Endothelial cell of umbilical vein (primary cell): ENCODE results near the gene SYT2. TPM values are rescaled to one million over a fixed set of nuclear protein-coding genes. Genes with fewer than 3 reads are reported as not detected.

Experiments used
- BruUV-seq: library from RNA; stranded (reverse); fragments of 400-500 nt; replicated peaks from 2 replicates; lab custom pipeline; 2021; lab: Mats Ljungman, UMichigan
- CTCF ChIA-PET: fragments of 300-600, 350-600 bp; sonication (Branson Sonifier 250); formaldehyde crosslinking; loops from one replicate; lab custom pipeline; 2021; ENCODE audit warnings: antibody characterized with exemption, inconsistent platforms; lab: Charles Lee
- POLR2A ChIA-PET: fragments of 300-600, 350-600 bp; sonication (Branson Sonifier 250); formaldehyde crosslinking; loops from one replicate; lab custom pipeline; 2021; ENCODE audit warnings: antibody characterized with exemption, inconsistent platforms; lab: Charles Lee
- DNase-seq: peaks from one replicate; pipeline ENCODE4 v3.0.0-alpha.2; 2011; ENCODE audit warnings: low read depth, low spot score
- FAIRE-seq: peaks from 2 replicates; lab custom pipeline; 2011; peaks lifted over from hg19 to GRCh38; lab: Jason Lieb, UNC
- H2AFZ ChIP-seq: 2 replicates; pipeline ENCODE4 v1.6.0; 2012; ENCODE audit warnings: low read depth, low read length, control low read depth, inconsistent platforms
- H3K27ac ChIP-seq: 2 replicates; pipeline ENCODE4 v1.5.1; 2011; ENCODE audit warnings: low read depth, mild to moderate bottlenecking, control low read depth, low read length, moderate library complexity; ENCODE audit not compliant: insufficient read depth
- H3K27me3 ChIP-seq, 2 experiments: 2 replicates each; pipeline versions ENCODE4 v1.6.0 to v1.6.1; 2011; ENCODE audit warnings: low read length in 2 of 2, mixed read lengths in 1 of 2; ENCODE audit not compliant: control insufficient read depth in 2 of 2, insufficient read depth in 2 of 2
- H3K36me3 ChIP-seq, 2 experiments: 2 replicates in 1 of 2; 3 replicates in 1 of 2; pipeline ENCODE4 v1.5.1; 2011; ENCODE audit warnings: low read length in 2 of 2, mild to moderate bottlenecking in 1 of 2, moderate library complexity in 1 of 2; ENCODE audit not compliant: control insufficient read depth in 2 of 2, insufficient read depth in 2 of 2; ENCODE audit errors: extremely low read depth in 1 of 2
- H3K4me1 ChIP-seq: 3 replicates; pipeline ENCODE4 v1.5.1; 2011; ENCODE audit warnings: mild to moderate bottlenecking, low read length; ENCODE audit not compliant: control insufficient read depth, insufficient read depth; ENCODE audit errors: extremely low read depth
- H3K4me2 ChIP-seq: 2 replicates; pipeline ENCODE4 v1.6.1; 2011; ENCODE audit warnings: low read length, control low read depth, mixed read lengths; ENCODE audit not compliant: insufficient read depth
- H3K4me3 ChIP-seq, 3 experiments: fragments of 200-600 bp in 1 of 3; sonication (generic), shearing (Covaris generic) in 1 of 3; replicated peaks in 1 of 3; 2 replicates each; pipeline ENCODE4 v1.5.1; 2011 to 2016; ENCODE audit warnings: control low read depth in 3 of 3, low read length in 3 of 3, mild to moderate bottlenecking in 2 of 3, inconsistent platforms in 1 of 3, low read depth in 1 of 3, moderate library complexity in 1 of 3; ENCODE audit not compliant: insufficient read depth in 1 of 3
- H3K79me2 ChIP-seq: 2 replicates; pipeline ENCODE4 v1.6.0; 2012; ENCODE audit warnings: low read length, inconsistent platforms; ENCODE audit not compliant: control insufficient read depth, insufficient read depth
- H3K9ac ChIP-seq: replicated peaks from 2 replicates; pipeline ENCODE3; 2011; ENCODE audit warnings: low read length, control low read depth; ENCODE audit not compliant: insufficient read depth; ENCODE audit errors: extremely low read depth
- H3K9me1 ChIP-seq: replicated peaks from 3 replicates; pipeline ENCODE4 v1.6.0; 2011; ENCODE audit warnings: mild to moderate bottlenecking, low read length; ENCODE audit not compliant: control insufficient read depth, insufficient read depth; ENCODE audit errors: extremely low read depth
- H3K9me3 ChIP-seq: replicated peaks from 2 replicates; pipeline ENCODE4 v1.5.1; 2012; ENCODE audit warnings: low read length, inconsistent platforms; ENCODE audit not compliant: control insufficient read depth, insufficient read depth
- H4K20me1 ChIP-seq: replicated peaks from 2 replicates; pipeline ENCODE3; 2011; ENCODE audit warnings: mild to moderate bottlenecking, low read length; ENCODE audit not compliant: control insufficient read depth, insufficient read depth; ENCODE audit errors: extremely low read depth
- EZH2 ChIP-seq: IDR thresholded peaks from 2 replicates; pipeline ENCODE4 v1.6.1; 2012; ENCODE audit warnings: borderline replicate concordance, low read depth, mild to moderate bottlenecking, moderate library complexity, low read length, inconsistent platforms; ENCODE audit not compliant: severe bottlenecking
- FOS ChIP-seq: IDR thresholded peaks from 2 replicates; pipeline ENCODE4 v1.6.1; 2011; ENCODE audit warnings: mild to moderate bottlenecking, low read length, moderate library complexity, borderline replicate concordance; ENCODE audit not compliant: insufficient read depth
- GATA2 ChIP-seq: IDR thresholded peaks from 2 replicates; pipeline ENCODE4 v1.7.0; 2011; ENCODE audit warnings: low read depth, mild to moderate bottlenecking, moderate library complexity, mixed read lengths, low read length; ENCODE audit not compliant: insufficient read length, insufficient read depth
- JUN ChIP-seq: IDR thresholded peaks from 2 replicates; pipeline ENCODE4 v1.6.1; 2011; ENCODE audit warnings: borderline replicate concordance, low read depth; ENCODE audit not compliant: insufficient read length, insufficient read depth
- MYC ChIP-seq: IDR thresholded peaks from one replicate; pipeline ENCODE4 v1.6.1; 2011; ENCODE audit warnings: mild to moderate bottlenecking, low read depth, low read length
- POLR2A ChIP-seq: IDR thresholded peaks from 2 replicates; pipeline ENCODE4 v1.6.1; 2012; ENCODE audit warnings: low read depth, mild to moderate bottlenecking, control low read depth, low read length
- POLR2AphosphoS5 ChIP-seq: IDR thresholded peaks from 2 replicates; pipeline ENCODE4 v1.6.1; 2012; ENCODE audit warnings: low read depth, mild to moderate bottlenecking, control low read depth, low read length, moderate library complexity; ENCODE audit not compliant: insufficient read depth
- dilution Hi-C: fragments of 300-500 bp; cut with MboI; formaldehyde crosslinking; loops from one replicate; pipeline ENCODE4 v1.15.0; 2019; ENCODE audit warnings: low sequenced_read_pairs; ENCODE audit not compliant: extremely low pct_ligation_motif_present
- intact Hi-C: fragments of 100-400 bp; cut with micrococcal nuclease; formaldehyde crosslinking; loops from one replicate; pipeline ENCODE4 v1.10.0; 2022
- polyA plus RNA-seq, 4 experiments: library from polyadenylated mRNA; depleted of rRNA in 3 of 4; stranded (reverse) in 3 of 4; unstranded in 1 of 4; fragments of >200 nt; gene quantifications; 2 replicates each; pipeline versions ENCODE4 v1.2.1 to v1.2.3, GENCODE V29; 2011 to 2012; ENCODE audit warnings: missing spikeins in 1 of 4
- total RNA-seq: library from RNA; stranded (reverse); gene quantifications from 2 replicates; pipeline ENCODE4 v1.2.3, GENCODE V29; 2021
- TF ChIP-seq, protein P1 (sequence below): IDR thresholded peaks from 2 replicates; pipeline ENCODE4 v1.6.1; 2011; ENCODE audit not compliant: insufficient read depth, insufficient read length
- TF ChIP-seq, protein P2 (sequence below), 2 donors: IDR thresholded peaks; 1 replicate in 1 of 2; 2 replicates in 1 of 2; pipeline ENCODE4 v1.5.1; 2011; ENCODE audit warnings: low read length in 2 of 2, mild to moderate bottlenecking in 2 of 2, moderate library complexity in 2 of 2, control low read depth in 1 of 2, inconsistent platforms in 1 of 2, low read depth in 1 of 2; ENCODE audit not compliant: insufficient read depth in 1 of 2; ENCODE audit errors: extremely low read depth in 1 of 2

The SYT2 gene
- total and polyA plus RNA-seq, 2 donors (not counting 3 experiments of a cell fraction or from before 2014, with no cell fraction given) = not detected

DNA sequence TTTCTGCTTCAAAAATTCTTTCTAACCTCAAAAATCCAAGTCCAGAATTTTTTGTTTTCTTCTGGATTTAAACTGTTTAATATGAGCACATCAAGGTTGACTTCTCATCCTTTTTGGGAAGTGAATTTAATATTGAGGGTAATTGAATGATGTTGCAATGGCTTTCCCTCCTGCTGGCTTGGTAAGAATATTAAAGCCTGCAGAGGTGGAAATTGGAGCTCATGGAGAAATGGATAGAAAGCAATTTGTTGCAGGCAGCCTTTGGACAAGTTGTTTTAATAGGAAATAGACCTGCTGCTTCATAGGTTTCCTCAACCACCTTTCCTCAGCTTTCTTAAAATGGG is 124.7 kb downstream of the SYT2 start:
- no peak for TF ChIP-seq EZH2
- TF ChIP-seq, protein P1, sequence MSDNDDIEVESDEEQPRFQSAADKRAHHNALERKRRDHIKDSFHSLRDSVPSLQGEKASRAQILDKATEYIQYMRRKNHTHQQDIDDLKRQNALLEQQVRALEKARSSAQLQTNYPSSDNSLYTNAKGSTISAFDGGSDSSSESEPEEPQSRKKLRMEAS = no peak
- no peak for TF ChIP-seq GATA2
- TF ChIP-seq POLR2AphosphoS5 = no peak
- H3K9me3 ChIP-seq = no peaks in the 10 kb centered on the region
- ChIA-PET CTCF (interaction anchor here (0.7 to 3.2 kb wide), 6 partner anchors 9 to 134 kb away, joined by 3 to 38 read pairs (median 5); no protein-coding TSS in a partner anchor), POLR2A (no interaction called here)
- H3K79me2 ChIP-seq = no peaks in the 10 kb centered on the region
- no peak overlapping the region for H3K4me3 ChIP-seq
- no peaks in the 10 kb centered on the region for H3K27me3 ChIP-seq
- H4K20me1 ChIP-seq = no peaks in the 10 kb centered on the region
- peaks cover 41% of the 10 kb centered on the region for H3K4me1 ChIP-seq
- H3K36me3 ChIP-seq = no peaks in the 10 kb centered on the region
- H2AFZ ChIP-seq = no peak overlapping the region
- FAIRE-seq (no peak), DNase-seq (no peak)
- no peak overlapping the region for H3K9ac ChIP-seq
- H3K4me2 ChIP-seq = no peak overlapping the region
- BruUV-seq = no TSS peak
- no peaks in the 10 kb centered on the region for H3K9me1 ChIP-seq
- H3K27ac ChIP-seq = peak overlapping the region; percentile 11
- intact Hi-C loops (no loop called here), dilution Hi-C loops (no loop called here)

DNA sequence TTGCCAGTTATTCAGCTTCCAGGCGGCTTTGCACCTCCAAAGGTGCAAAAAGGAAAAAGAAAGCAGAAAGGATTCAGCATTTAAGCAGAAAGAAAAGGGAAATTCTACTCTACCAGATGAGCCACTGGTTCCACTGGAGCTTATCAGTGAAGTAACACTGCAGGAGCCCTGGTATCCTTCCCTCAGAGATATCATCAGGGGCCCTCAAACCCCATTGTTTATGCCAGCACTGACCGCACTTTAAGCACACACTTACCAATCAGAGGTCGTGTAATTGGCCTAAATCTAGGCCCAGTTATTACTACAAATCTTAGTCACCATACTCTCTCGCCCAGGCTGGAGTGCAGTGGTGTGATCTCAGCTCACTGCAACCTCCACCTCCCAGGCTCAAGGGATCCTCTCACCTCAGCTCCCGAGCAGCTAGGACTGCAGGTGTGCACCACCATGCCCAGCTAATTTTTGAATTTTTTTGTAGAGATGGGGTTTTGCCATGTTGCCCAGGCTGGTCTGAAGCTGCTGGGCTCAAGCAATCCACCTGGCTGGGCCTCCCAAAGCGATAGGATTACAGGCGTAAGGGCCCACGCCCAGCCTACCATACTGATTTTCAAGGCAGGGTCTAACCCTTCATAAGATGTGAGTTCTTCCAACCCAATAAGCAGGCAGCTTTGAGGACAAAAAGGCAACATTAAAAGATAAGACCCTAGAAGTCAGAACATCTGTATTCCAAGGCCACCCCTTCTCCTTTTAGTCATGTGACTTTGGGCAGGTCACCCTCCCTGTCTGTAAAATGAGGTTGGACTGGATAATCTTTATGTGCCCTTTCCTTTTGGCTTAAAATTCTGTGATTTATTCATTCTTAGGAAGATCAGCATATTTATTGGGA is 125.3 kb downstream of the SYT2 start:
- intact Hi-C loops = no loop called here
- no peak overlapping the region for H3K4me2 ChIP-seq
- POLR2A ChIA-PET = no interaction called here
- no peaks in the 10 kb centered on the region for H4K20me1 ChIP-seq
- no peak for FAIRE-seq
- no peak for DNase-seq
- H3K36me3 ChIP-seq = no peaks in the 10 kb centered on the region
- H3K27ac ChIP-seq = no peak overlapping the region
- H3K4me3 ChIP-seq = no peak overlapping the region
- no peak overlapping the region for H2AFZ ChIP-seq
- no peaks in the 10 kb centered on the region for H3K27me3 ChIP-seq
- H3K9ac ChIP-seq = no peak overlapping the region
- peaks cover 41% of the 10 kb centered on the region for H3K4me1 ChIP-seq
- dilution Hi-C loops = no loop called here
- H3K79me2 ChIP-seq = no peaks in the 10 kb centered on the region
- TF ChIP-seq FOS = no peak
- TF ChIP-seq POLR2A = no peak
- TF ChIP-seq POLR2AphosphoS5 = no peak
- no peak for TF ChIP-seq GATA2
- no peak for TF ChIP-seq MYC
- TF ChIP-seq, protein P2, sequence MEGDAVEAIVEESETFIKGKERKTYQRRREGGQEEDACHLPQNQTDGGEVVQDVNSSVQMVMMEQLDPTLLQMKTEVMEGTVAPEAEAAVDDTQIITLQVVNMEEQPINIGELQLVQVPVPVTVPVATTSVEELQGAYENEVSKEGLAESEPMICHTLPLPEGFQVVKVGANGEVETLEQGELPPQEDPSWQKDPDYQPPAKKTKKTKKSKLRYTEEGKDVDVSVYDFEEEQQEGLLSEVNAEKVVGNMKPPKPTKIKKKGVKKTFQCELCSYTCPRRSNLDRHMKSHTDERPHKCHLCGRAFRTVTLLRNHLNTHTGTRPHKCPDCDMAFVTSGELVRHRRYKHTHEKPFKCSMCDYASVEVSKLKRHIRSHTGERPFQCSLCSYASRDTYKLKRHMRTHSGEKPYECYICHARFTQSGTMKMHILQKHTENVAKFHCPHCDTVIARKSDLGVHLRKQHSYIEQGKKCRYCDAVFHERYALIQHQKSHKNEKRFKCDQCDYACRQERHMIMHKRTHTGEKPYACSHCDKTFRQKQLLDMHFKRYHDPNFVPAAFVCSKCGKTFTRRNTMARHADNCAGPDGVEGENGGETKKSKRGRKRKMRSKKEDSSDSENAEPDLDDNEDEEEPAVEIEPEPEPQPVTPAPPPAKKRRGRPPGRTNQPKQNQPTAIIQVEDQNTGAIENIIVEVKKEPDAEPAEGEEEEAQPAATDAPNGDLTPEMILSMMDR (IDR thresholded peaks at IDR 0.05; ENCODE audit: extremely low read depth in 1 of 2, insufficient read depth in 1 of 2, low read depth in 1 of 2, low read length in 2 of 2) = no peak
- TF ChIP-seq EZH2 = no peak
- no peak for TF ChIP-seq JUN
- TF ChIP-seq, protein P1 = no peak
- H3K9me1 ChIP-seq = no peaks in the 10 kb centered on the region
- no TSS peak for BruUV-seq
- no peaks in the 10 kb centered on the region for H3K9me3 ChIP-seq
- CTCF ChIA-PET = interaction anchor here (0.8 to 3.2 kb wide), 5 partner anchors 9 to 16 kb away, joined by 3 to 38 read pairs (median 4); no protein-coding TSS in a partner anchor
